ENCODE results near the gene OBP2A.

Gene OBP2A

DNA sequence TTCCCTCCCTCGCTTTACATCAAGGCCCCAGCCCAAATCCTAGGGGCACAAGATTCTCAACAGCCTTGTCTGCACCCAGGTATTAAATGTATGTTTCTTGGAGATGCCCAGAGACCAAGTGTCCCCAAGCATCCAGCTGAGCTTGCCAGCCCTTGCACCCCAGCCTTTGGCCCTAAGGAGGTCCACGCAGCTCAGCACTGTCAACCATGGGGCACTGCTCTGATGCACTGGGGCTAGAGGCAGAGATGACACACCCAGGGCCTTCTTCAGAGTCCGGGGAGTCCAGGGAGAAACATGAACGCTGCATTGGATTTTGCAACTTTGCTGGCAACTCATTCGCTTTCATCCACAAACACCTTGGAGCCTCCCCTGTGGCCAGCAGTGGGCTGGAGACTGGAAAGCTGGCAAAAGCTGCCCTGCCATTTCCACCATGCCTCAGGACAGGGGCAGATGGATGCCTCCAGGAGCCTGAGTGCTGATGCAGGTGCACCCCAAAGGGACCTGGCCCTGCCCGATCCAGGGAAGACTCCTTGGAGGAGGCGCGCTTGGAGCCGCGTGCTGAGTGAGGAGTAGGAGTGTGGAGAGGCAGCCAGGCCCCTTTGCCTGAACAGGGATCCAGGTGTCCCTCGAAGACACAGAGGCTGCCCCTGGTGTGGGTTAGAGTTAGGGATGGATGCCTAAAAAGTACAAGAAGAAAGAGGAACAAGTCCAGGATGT is 34.9 kb downstream of the OBP2A start:
- no peak for DNase-seq

DNA sequence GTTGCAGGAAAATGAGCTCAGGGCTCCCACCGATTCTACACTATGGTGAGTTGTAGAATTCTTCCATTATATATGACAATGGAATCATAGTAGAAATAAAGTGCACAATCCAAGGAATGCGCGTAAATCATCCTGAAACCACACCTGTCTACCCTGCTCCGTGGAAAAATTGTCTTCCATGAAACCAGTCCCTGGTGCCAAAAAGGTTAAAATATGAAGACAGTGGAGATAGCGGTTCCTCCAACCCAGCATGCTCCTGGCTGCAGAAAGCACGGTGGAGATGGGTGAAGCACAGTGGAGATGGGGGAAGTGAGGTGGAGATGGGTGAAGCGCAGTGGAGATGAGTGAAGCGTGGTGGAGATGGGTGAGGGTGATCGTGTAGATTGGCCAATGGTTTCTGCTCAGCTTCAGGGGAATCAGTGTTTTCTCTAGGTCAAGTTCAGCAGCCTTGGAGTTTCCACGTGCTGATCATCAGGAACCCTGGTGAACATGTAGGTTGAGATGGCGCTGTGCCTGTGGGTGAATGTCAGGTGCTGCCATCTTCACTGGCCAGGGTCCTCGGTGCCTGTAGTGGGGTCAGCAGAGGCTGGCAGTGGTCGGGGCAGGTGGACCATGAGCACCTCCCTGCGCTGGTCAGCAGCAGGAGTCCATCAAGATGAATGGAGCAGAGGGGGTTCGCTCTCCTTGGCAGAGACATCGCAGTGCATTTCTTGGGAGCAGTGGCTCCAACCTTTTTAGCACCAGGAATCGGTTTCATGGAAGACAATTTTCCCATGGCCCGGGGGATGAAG is 35.9 kb downstream of the OBP2A start:
- no peak for DNase-seq

- DNase-seq: no peak
Observed at GRCh38 chr9:135582541-135582940, 36.6 kb downstream of the OBP2A start.

DNA sequence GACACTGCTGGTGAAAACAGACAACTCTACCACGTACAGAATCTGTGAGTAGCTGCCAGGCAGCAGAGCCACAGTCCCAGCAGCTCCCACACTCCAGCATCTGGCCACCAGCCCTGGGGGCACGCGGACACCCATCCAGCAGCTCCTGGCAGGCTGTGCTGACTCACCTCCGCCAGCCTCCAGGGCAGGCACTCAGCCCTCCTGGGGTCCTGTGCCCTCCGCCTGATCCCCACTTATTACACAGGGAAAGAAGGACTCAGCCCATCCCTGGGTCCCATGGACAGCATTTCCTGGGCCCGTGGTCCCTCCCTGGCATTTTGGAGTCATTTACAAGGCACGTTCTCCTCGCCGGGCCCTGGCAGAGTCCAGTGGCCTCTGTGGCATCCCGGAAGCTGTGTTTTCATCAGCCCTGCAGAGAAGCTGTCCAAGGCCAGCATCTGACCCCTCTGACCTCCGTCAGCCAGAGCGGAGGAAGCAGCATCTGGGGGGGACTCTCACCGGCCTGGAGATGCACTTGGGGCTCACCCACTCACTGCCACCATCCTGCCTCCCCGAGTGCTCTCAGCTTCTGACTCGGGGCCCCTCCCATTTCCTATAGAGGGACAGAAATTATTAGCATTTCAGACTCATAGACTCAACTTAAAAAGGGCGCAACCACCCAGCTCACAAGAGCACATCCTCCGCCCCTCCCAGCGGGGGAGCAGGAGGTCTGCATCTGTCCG is 37.2 kb downstream of the OBP2A start:
- no peak for DNase-seq

DNA sequence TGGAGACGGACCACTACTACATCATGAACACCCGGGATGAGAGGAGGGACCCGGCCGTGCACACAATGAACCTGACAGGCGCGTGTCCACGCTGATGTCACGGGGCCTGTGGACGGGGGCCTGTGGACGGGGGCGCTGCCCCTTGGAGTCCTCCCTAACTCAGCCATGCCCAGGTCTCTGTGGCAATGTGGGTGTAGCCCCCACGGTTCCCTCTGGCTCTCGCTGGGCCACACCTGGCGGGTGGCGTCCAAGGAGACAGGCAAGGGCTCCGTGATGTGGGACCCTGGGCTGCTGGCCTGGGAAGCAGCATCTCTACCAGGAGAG is 37.7 kb downstream of the OBP2A start:
- DNase-seq: no peak

DNA sequence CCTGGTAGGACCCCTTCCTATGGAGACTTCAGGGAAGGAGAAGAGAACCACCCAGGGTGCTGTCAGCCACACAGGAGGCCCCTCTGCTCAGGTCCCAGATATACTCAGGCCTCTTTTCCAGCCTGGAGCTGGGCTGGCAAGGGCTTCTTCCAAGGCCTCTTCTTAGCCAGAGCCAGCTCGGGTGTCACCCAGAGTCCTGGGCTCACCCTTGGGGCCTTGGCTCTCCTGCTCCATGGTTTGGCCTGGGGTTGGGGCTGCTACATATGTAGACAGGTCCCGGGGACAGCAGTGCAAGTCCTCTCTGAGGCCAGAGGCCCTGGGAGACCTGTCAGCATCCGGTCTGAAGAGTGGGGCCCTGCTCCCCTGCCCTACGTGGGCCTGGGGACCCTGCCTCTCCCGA is 38.4 kb downstream of the OBP2A start:
- no peak for DNase-seq

DNA sequence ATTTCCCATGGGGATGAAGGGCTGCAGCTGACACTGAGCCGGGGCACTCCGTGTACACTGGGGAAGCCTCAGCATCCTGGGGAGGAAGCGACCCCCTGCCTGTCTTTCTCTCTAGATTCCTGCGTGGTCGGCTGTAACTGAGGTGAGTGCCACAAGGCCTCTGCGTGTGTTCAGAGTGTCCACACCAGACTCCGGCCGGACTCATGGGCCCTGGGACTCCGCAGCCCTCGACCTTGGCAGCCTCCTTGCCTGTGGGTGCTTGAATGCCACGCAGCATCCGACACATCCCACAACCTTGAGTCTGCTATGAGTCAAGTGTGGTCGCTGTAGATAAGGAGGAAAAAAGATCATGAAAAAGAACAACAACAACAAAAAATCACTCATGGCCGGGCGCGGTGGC is 39.0 kb downstream of the OBP2A start:
- DNase-seq: no peak

GRCh38 chr9:135586601-135587109 is 40.7 kb downstream of the OBP2A start:
- DNase-seq: no peak

DNA sequence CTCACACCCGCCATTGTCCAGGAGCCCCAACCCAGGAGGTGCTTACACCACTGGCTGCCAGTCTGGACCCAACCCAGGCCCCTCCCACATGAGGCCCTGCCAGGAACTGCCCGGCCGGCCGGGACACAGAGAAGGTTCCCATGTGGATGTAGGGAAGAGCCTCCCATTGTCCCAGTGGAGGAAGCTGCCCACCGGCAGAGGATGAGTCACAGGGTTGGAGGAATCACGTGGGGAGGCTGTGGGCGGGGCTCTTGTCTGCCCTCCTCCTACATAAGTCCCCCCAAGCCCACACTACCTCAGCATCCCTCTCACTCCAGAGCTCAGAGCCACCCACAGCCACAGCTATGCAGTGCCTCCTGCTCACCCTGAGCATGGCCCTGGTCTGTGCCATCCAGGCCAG is 41.7 kb downstream of the OBP2A start:
- DNase-seq: no peak

DNA sequence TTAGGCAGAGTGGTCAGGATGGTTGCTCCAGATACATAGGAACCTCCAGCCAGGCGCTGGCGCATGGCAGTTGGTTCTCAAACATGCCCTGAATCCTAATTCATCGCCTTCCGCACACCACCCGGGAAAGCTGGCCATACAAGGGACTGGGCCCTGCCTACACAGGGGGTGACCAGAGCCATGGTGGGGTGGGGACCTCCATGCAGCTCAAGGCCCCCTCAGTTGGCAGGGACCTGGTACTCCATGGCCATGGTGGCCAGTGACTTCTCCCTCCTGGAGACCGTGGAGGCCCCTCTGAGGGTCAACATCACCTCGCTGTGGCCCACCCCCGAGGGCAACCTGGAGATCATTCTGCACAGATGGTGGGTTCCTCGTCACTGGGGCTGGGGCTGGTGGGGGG is 42.4 kb downstream of the OBP2A start:
- DNase-seq: no peak

GRCh38 chr9:135588886-135589595 is 43.1 kb downstream of the OBP2A start:
- no peak for DNase-seq

DNA sequence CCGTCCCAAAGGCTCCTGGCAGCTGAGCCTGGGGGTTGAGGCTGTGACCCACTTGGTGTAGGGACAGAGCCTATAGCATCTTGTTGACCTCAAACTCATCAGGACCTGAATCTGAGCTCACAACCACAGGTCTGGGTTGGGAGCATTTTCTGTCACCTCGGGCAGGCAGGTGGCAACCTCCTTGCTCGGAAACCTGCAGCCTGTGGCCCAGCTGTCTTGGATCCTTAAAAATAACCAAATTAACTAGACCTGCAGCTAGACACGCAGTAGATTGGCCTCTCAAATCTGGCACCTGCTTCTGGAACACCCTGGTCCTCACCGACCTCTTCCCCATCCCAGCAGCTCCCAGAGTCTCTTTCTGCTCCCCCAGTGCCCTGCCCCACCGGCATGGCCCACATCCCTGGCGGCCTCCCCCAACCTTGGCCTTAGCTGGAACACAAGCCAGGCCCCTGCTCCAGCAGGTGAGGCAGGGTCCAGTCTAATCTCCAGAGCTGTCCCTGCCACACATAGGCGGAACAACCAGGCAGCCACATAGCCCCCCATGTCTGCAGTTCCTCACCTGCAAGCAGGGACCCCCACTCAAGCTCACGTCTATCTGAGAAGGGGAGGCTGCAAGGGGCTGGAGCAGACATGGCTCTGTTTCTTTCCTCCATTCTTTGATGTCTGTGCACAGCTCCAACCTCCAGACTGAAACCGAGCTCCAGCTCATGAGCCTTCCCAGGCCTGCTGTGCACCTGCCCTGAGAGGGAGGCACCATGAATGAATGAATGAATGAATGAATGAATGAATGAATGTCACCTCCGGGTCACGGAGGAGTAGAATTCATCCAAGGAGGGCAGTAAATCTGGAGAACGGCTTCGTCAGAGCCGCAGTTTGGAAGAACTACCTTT is 43.9 kb downstream of the OBP2A start:
- no peak for DNase-seq

DNA sequence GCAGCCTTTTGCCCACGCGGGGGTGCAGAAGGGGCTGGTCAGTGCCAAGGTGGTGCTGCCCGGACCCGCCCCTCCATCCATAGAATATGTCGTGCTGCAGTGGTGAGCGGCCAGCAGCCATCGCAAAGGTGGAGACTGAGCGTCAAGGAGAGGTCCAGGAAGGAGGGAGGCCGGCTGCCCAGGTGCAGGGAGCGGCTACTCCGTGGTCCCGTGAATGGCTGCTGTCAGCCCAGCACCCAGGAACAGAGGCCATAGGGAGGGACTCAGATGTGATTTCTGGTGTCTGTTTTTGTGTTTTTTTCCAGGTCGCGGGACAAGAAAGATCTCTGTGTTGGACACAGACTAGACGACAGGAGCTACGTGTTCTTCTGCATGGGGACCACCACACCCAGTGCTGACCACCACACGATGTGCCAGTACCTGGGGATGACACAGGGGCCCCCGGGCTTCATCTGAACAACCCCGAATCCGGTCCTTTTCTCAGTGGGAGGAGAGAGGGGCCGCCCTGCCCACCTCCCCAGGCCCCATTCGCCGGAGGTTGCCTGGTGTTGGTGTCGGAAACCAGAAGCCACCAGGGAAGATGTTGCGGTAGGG is 44.7 kb downstream of the OBP2A start:
- DNase-seq: no peak

- no peak for DNase-seq
Observed at GRCh38 chr9:135591506-135592330, 45.8 kb downstream of the OBP2A start.

DNA sequence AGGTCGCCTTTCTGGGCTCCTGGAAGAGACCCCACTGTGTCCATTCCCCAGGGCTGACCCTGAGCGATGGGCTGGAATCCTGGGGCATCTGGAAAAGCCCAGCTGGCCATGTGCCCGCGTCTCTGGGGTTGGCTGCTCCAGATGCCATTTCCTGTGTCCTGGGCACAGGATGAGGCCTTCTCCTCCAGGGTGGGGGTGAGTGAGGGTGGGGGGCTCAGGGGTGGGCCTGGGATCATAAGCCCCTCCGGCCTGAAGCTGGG is 46.3 kb downstream of the OBP2A start:
- DNase-seq: no peak

DNA sequence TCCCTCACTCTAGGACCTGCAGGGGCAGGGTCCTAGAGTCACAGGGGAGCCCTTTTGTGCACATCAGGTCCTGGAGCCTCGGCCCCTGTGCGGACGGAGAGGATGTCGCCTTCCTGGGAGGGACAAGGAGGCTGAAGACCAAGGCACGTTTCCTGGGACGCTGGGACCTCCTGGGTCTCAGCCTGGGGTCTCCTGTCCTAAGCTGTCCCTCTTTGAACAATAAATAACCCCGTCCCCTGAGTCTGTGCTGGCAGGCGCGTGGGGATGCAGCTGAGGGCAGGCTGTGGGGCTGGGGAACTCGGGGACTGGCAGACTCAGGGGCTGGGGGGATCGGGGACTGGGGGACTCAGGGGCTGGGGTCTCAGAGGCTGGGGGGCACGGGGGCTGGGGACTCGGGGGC is 46.7 kb downstream of the OBP2A start:
- DNase-seq: no peak

DNA sequence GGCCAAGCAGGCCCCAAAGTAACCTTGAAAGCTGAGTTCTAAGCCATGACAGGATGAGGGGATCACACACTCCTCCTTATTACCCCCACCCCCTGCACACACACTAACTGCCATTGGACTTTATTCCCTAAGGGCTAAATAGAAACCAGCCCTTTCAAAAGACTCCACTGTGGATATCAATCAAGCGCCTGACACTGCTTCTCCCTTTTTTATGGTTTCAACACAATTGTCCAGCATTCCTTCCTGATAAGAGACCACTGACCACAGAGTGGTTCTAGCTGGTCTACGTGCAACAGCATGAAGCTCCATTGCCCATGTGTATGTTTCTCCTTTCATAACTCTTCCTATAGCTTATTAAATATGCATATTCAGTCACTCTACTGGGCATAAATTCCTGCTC is 50.3 kb downstream of the OBP2A start:
- DNase-seq: no peak

Data from activated CD4-positive, alpha-beta T cell treated with anti-CD3 and anti-CD28 coated beads, Interleukin-2, Interleukin-6, amounts not matched to agents 100 ng/mL and 50 ng/mL, durations not matched to agents 16 hours and 8 hours (primary cell).